Hepatocyte (in vitro differentiated cells): ENCODE measurements around the gene FAM210A.

Experiments used
- CTCF ChIP-seq: fragments of 200-600 bp; sonication (generic); IDR thresholded peaks from 2 replicates; pipeline ENCODE4 v1.5.1; 2016; ENCODE audit warnings: antibody characterized with exemption, mild to moderate bottlenecking; ENCODE audit not compliant: poor library complexity
- EZH2 ChIP-seq: fragments of 200-600 bp; sonication (generic); IDR thresholded peaks from 2 replicates; pipeline ENCODE4 v1.6.1; 2016; ENCODE audit warnings: antibody characterized with exemption, mild to moderate bottlenecking, borderline replicate concordance

- TF ChIP-seq CTCF (no peak), EZH2 (no peak)
Measured at GRCh38 chr18:13645093-13645492, 81.3 kb downstream of the FAM210A start.
